Activated naive CD8-positive, alpha-beta T cell (primary cell): ENCODE data around the gene AOC2.
"Not testable (repeated sequence)": the region's sequence is repeated elsewhere in the genome, so short reads cannot be mapped to it uniquely, and the experiment has no call there.

Experiments
- H3K27ac Mint-ChIP-seq: one replicate; pipeline ENCODE4 v1.8.0; 2021; ENCODE audit warnings: mixed read lengths
- H3K27me3 Mint-ChIP-seq: one replicate; pipeline ENCODE4 v1.8.0; 2021; ENCODE audit warnings: mixed read lengths
- H3K36me3 Mint-ChIP-seq: one replicate; pipeline ENCODE4 v1.8.0; 2021; ENCODE audit warnings: mixed read lengths
- H3K4me1 Mint-ChIP-seq: one replicate; pipeline ENCODE4 v1.8.0; 2021; ENCODE audit warnings: low read depth, mixed read lengths
- H3K4me3 Mint-ChIP-seq: one replicate; pipeline ENCODE4 v1.8.0; 2021; ENCODE audit warnings: mild to moderate bottlenecking, mixed read lengths
- H3K9me3 Mint-ChIP-seq: one replicate; pipeline ENCODE4 v1.8.0; 2021; ENCODE audit warnings: low read depth, mixed read lengths

Gene AOC2

GRCh38 chr17:42857389-42857788, 13.0 kb downstream of the AOC2 start:
- H3K4me1 Mint-ChIP-seq, result no peaks in the 10 kb centered on the region
- H3K27ac Mint-ChIP-seq, result no peak overlapping the region
- no peaks in the 10 kb centered on the region for H3K36me3 Mint-ChIP-seq
- H3K27me3 Mint-ChIP-seq, result no peaks in the 10 kb centered on the region
- no peaks in the 10 kb centered on the region for H3K9me3 Mint-ChIP-seq
- no peak overlapping the region for H3K4me3 Mint-ChIP-seq

- Mint-ChIP-seq H3K27ac (no peak overlapping the region), H3K9me3 (no peaks in the 10 kb centered on the region), H3K27me3 (peaks cover 7% of the 10 kb centered on the region), H3K36me3 (peaks cover 3% of the 10 kb centered on the region), H3K4me3 (no peak overlapping the region), H3K4me1 (no peaks in the 10 kb centered on the region)
These were observed 21.3 kb downstream of the AOC2 start for GRCh38 chr17:42865638-42866094.

DNA sequence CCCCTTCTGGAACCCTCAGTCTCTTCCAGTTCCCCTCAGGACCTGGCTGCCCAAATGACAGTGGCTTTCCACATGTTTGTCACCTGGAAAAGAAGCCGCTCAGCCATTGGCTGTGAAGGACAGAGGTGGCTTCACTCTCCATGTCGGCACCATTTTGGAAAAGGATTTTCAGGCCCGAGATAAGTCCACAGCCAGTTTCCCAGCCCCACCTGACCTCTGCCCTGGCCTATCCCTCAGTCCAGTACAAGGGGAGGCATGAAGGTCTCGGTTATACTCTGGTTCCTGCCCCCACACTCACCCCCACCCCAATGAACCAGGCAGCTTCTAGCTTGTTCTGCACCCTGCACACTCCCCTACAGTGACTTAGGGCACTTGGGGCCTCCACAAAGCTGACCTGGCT, 21.8 kb downstream of the AOC2 start:
- Mint-ChIP-seq H3K4me3 (no peak overlapping the region), H3K27me3 (peaks cover 7% of the 10 kb centered on the region), H3K27ac (no peak overlapping the region), H3K36me3 (peaks cover 3% of the 10 kb centered on the region), H3K9me3 (no peaks in the 10 kb centered on the region), H3K4me1 (no peaks in the 10 kb centered on the region)

GRCh38 chr17:42866631-42867575, 22.5 kb downstream of the AOC2 start:
- no peak overlapping the region for H3K27ac Mint-ChIP-seq
- H3K4me1 Mint-ChIP-seq, result no peaks in the 10 kb centered on the region
- no peak overlapping the region for H3K4me3 Mint-ChIP-seq
- H3K27me3 Mint-ChIP-seq, result peaks cover 9% of the 10 kb centered on the region
- H3K9me3 Mint-ChIP-seq, result no peaks in the 10 kb centered on the region
- peaks cover 3% of the 10 kb centered on the region for H3K36me3 Mint-ChIP-seq

GRCh38 chr17:42867694-42868261, 23.4 kb downstream of the AOC2 start:
- H3K27me3 Mint-ChIP-seq, H3K27ac Mint-ChIP-seq, H3K4me3 Mint-ChIP-seq, H3K4me1 Mint-ChIP-seq, H3K9me3 Mint-ChIP-seq, H3K36me3 Mint-ChIP-seq: not testable (repeated sequence)

DNA sequence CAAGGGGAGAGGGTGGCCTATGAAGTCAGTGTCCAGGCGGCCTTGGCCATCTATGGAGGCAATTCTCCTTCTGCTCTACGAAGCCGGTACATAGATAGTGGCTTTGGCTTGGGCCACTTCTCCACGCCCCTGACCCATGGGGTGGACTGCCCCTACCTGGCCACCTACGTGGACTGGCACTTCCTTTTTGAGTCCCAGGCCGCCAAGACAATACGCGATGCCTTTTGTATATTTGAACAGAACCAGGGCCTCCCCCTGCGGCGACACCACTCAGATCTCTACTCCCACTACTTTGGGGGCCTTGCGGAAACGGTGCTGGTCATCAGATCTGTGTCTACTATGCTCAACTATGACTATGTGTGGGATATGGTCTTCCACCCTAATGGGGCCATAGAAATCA, 24.0 kb downstream of the AOC2 start:
- peaks cover 3% of the 10 kb centered on the region for H3K36me3 Mint-ChIP-seq
- no peaks in the 10 kb centered on the region for H3K9me3 Mint-ChIP-seq
- H3K27ac Mint-ChIP-seq, result no peak overlapping the region
- peaks cover 8% of the 10 kb centered on the region for H3K27me3 Mint-ChIP-seq
- H3K4me1 Mint-ChIP-seq, result no peaks in the 10 kb centered on the region
- no peak overlapping the region for H3K4me3 Mint-ChIP-seq

GRCh38 chr17:42871647-42872046, 27.3 kb downstream of the AOC2 start:
- peaks cover 8% of the 10 kb centered on the region for H3K27me3 Mint-ChIP-seq
- H3K9me3 Mint-ChIP-seq, result no peaks in the 10 kb centered on the region
- H3K4me1 Mint-ChIP-seq, result no peaks in the 10 kb centered on the region
- no peak overlapping the region for H3K4me3 Mint-ChIP-seq
- H3K27ac Mint-ChIP-seq, result no peak overlapping the region
- peaks cover 3% of the 10 kb centered on the region for H3K36me3 Mint-ChIP-seq

- no peaks in the 10 kb centered on the region for H3K9me3 Mint-ChIP-seq
These were observed 28.0 kb downstream of the AOC2 start for GRCh38 chr17:42872251-42872965.

GRCh38 chr17:42873315-42873714, 28.9 kb downstream of the AOC2 start:
- Mint-ChIP-seq H3K27ac (no peak overlapping the region), H3K27me3 (peaks cover 6% of the 10 kb centered on the region), H3K4me3 (no peak overlapping the region), H3K9me3 (no peaks in the 10 kb centered on the region), H3K36me3 (peaks cover 3% of the 10 kb centered on the region), H3K4me1 (no peaks in the 10 kb centered on the region)

More at GRCh38 chr17:42872251-42872965, 28.0 kb downstream of the AOC2 start:
- Mint-ChIP-seq H3K27me3 (peaks cover 7% of the 10 kb centered on the region), H3K4me3 (no peak overlapping the region), H3K4me1 (no peaks in the 10 kb centered on the region), H3K36me3 (peaks cover 3% of the 10 kb centered on the region), H3K27ac (no peak overlapping the region)

DNA sequence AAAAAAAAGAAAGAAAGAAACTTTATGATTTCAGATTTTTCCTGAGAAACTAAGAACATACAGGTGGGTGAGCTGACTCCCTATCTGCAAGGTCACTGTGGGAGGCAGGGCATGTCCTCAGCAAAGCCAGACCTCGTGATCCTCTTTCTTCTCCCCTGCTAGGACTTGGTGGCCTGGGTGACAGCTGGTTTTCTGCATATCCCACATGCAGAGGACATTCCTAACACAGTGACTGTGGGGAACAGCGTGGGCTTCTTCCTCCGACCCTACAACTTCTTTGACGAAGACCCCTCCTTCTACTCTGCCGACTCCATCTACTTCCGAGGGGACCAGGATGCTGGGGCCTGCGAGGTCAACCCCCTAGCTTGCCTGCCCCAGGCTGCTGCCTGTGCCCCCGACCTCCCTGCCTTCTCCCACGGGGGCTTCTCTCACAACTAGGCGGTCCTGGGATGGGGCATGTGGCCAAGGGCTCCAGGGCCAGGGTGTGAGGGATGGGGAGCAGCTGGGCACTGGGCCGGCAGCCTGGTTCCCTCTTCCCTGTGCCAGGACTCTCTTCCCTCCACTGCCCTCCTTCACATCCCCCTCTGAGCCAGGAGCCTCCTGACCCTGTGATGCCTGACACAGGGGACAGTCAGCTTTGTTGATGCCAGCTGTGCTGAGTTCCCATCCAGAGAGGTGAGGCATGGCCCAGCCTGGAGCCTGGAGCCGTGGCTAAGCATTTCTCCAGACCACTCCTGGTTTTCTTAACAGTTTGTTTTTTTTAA, 29.7 kb downstream of the AOC2 start:
- not testable (repeated sequence) for H3K9me3 Mint-ChIP-seq, H3K4me3 Mint-ChIP-seq, H3K4me1 Mint-ChIP-seq, H3K27ac Mint-ChIP-seq, H3K36me3 Mint-ChIP-seq, H3K27me3 Mint-ChIP-seq

- peaks cover 4% of the 10 kb centered on the region for H3K27me3 Mint-ChIP-seq
- no peaks in the 10 kb centered on the region for H3K36me3 Mint-ChIP-seq
- no peak overlapping the region for H3K4me3 Mint-ChIP-seq
- no peaks in the 10 kb centered on the region for H3K4me1 Mint-ChIP-seq
- H3K9me3 Mint-ChIP-seq, result no peaks in the 10 kb centered on the region
- no peak overlapping the region for H3K27ac Mint-ChIP-seq
These were observed 32.7 kb downstream of the AOC2 start for GRCh38 chr17:42877037-42877436.

DNA sequence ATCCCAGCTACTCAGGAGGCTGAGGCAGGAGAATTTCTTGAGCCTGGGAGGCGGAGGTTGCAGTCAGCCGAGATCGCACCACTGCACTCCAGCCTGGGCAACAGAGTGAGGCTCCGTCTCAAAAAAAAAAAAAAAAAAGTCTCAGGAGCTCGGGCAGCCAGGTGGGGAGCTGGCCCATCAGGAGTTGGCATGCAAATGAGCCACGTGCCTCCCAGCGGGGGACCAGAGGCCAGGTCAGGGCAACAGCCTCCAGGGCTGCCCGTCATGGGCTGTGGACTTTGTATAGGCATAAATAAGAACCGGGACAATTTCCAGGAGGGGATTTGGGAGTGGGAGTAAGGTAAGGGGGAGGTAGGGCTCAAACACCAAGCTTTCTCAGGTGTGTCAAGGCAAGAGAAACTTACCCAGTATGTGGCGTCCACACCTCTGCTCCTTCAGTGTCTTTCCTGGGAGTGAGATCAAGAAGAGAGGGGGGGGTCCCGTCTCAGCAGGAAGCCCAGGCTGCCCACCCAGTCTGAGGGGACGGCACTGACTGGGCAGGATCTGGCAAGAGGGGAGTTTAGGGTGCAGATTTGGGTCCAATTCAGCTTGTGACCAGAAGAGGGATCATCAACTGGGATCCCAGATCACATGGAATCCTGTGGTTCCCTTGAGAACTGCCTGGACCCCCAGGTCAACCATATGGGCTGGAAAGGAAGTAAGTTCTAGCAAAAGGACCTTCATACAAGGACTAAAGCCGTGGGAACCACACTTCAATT, 33.9 kb downstream of the AOC2 start:
- H3K4me1 Mint-ChIP-seq, result no peaks in the 10 kb centered on the region
- H3K4me3 Mint-ChIP-seq, result no peak overlapping the region
- no peak overlapping the region for H3K27ac Mint-ChIP-seq
- peaks cover 4% of the 10 kb centered on the region for H3K27me3 Mint-ChIP-seq
- H3K36me3 Mint-ChIP-seq, result no peaks in the 10 kb centered on the region
- H3K9me3 Mint-ChIP-seq, result no peaks in the 10 kb centered on the region

DNA sequence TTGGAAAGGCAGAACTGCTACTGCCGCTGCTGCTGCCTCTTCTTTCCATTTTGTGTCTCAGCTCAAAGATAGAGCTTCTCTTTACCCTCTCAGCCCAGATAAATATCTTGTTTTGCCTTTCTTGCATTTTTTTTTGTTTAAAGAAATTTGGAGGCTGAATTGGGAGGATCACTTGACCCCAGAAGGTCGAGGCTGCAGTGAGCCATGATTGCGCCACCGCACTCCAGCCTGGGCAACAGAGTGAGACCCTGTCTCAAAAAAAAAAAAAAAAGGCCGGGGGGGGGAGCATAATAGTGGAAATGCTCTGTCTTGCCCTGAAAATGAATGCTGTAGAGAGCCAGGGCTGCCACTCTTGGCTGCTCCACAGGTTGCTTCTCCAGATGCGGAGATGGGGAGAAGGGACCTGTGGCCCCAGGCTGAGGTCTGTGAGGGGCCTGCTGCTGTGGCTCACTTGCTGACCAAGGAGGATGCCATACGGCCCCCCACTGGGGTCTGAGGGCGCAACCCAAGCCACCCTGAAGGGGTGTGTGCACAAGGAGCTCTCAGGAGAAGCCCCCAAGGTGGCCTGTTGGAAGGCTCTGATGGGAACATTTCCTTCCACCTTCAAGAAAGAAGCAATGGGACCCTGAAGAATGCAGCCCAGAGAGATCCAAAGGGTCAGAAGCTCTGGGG, 34.7 kb downstream of the AOC2 start:
- Mint-ChIP-seq H3K4me3 (no peak overlapping the region), H3K27ac (no peak overlapping the region)

DNA sequence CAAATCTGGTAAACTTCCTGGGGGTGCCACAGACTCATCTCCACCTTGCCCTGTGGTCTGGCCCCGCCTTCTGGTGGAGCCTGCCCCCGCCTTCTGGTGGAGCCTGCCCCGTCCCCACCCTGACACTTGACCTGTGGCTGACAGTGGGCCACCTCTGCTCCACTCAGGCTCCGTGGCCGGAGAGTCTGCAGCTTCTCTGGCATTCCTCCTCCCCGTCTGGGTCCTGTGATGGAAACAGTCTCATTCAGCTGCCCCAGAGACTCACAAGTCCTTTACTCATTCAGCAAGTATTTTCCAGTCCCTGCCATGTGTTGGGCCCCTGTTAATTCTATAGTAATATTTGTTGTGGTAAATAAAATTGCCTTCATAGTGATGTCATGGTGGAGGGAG, 35.2 kb downstream of the AOC2 start:
- Mint-ChIP-seq H3K27ac (no peak overlapping the region), H3K36me3 (no peaks in the 10 kb centered on the region), H3K27me3 (peaks cover 4% of the 10 kb centered on the region), H3K4me3 (no peak overlapping the region), H3K9me3 (no peaks in the 10 kb centered on the region), H3K4me1 (no peaks in the 10 kb centered on the region)

More for the DNA sequence above, 34.7 kb downstream of the AOC2 start:
- H3K4me1 Mint-ChIP-seq, result no peaks in the 10 kb centered on the region
- peaks cover 4% of the 10 kb centered on the region for H3K27me3 Mint-ChIP-seq
- no peaks in the 10 kb centered on the region for H3K9me3 Mint-ChIP-seq
- H3K36me3 Mint-ChIP-seq, result no peaks in the 10 kb centered on the region
